Measurements from ENCODE around the gene GYG2.
"Not testable (repeated sequence)": the region's sequence is repeated elsewhere in the genome, so short reads cannot be mapped to it uniquely, and the experiment has no call there.

GRCh38 chrX:2780472-2781225, 48.1 kb upstream of the GYG2 start:
- TF ChIP-seq, protein P1, sequence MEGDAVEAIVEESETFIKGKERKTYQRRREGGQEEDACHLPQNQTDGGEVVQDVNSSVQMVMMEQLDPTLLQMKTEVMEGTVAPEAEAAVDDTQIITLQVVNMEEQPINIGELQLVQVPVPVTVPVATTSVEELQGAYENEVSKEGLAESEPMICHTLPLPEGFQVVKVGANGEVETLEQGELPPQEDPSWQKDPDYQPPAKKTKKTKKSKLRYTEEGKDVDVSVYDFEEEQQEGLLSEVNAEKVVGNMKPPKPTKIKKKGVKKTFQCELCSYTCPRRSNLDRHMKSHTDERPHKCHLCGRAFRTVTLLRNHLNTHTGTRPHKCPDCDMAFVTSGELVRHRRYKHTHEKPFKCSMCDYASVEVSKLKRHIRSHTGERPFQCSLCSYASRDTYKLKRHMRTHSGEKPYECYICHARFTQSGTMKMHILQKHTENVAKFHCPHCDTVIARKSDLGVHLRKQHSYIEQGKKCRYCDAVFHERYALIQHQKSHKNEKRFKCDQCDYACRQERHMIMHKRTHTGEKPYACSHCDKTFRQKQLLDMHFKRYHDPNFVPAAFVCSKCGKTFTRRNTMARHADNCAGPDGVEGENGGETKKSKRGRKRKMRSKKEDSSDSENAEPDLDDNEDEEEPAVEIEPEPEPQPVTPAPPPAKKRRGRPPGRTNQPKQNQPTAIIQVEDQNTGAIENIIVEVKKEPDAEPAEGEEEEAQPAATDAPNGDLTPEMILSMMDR (conservative IDR thresholded peaks at IDR 0.05; ENCODE audit: low read depth, low read length): not testable (repeated sequence)
- not testable (repeated sequence) for TF ChIP-seq EZH2 (IDR thresholded peaks at IDR 0.05; ENCODE audit: low read length, unreplicated experiment)

Measured in PC-3 (cell line).